Calu3 (cell line): ENCODE measurements around the gene ATP11A. TPM values are rescaled to one million over a fixed set of nuclear protein-coding genes. Genes with fewer than 3 reads are reported as not detected.

Experiments used
- BruUV-seq: library from RNA; stranded (reverse); fragments of 400-500 nt; replicated peaks from 2 replicates; lab custom pipeline; 2021; lab: Mats Ljungman, UMichigan
- CTCF ChIA-PET: fragments of 300-600 bp; sonication (Branson Sonifier 250); formaldehyde crosslinking; loops from one replicate; lab custom pipeline; 2022; ENCODE audit warnings: antibody characterized with exemption; lab: Charles Lee
- DNase-seq: peaks from one replicate; pipeline ENCODE4 v3.0.0; 2022
- H3K27ac Mint-ChIP-seq: one replicate; pipeline ENCODE4 v1.8.0; 2022; ENCODE audit warnings: mixed read lengths; ENCODE audit not compliant: unreplicated experiment
- H3K27me3 Mint-ChIP-seq: one replicate; pipeline ENCODE4 v1.8.0; 2022; ENCODE audit warnings: mixed read lengths; ENCODE audit not compliant: unreplicated experiment
- H3K36me3 Mint-ChIP-seq: one replicate; pipeline ENCODE4 v1.8.0; 2022; ENCODE audit warnings: mild to moderate bottlenecking, moderate library complexity, mixed read lengths; ENCODE audit not compliant: insufficient read depth, unreplicated experiment
- H3K4me1 Mint-ChIP-seq: one replicate; pipeline ENCODE4 v1.8.0; 2022; ENCODE audit warnings: mild to moderate bottlenecking, low read depth, mixed read lengths; ENCODE audit not compliant: unreplicated experiment
- H3K4me3 Mint-ChIP-seq: one replicate; pipeline ENCODE4 v1.8.0; 2022; ENCODE audit warnings: mild to moderate bottlenecking, low read depth, moderate library complexity, mixed read lengths; ENCODE audit not compliant: unreplicated experiment
- H3K9me3 Mint-ChIP-seq: one replicate; pipeline ENCODE4 v1.8.0; 2022; ENCODE audit warnings: low read depth, mixed read lengths; ENCODE audit not compliant: unreplicated experiment
- intact Hi-C: fragments of 100-400 bp; cut with micrococcal nuclease; formaldehyde crosslinking; loops from one replicate; pipeline ENCODE4 v1.10.0; 2022; ENCODE audit not compliant: unreplicated experiment
- total RNA-seq: library from RNA; stranded (reverse); gene quantifications from 2 replicates; pipeline ENCODE4 v1.2.3, GENCODE V29; 2022
- TF ChIP-seq, protein P1 (sequence below): fragments of 200-600 bp; IDR thresholded peaks from one replicate; pipeline ENCODE4 v1.8.0; 2022; ENCODE audit warnings: antibody characterized with exemption; ENCODE audit not compliant: unreplicated experiment

Gene ATP11A
- total RNA-seq, 1 experiment from 2014 or later = 115 TPM

DNA sequence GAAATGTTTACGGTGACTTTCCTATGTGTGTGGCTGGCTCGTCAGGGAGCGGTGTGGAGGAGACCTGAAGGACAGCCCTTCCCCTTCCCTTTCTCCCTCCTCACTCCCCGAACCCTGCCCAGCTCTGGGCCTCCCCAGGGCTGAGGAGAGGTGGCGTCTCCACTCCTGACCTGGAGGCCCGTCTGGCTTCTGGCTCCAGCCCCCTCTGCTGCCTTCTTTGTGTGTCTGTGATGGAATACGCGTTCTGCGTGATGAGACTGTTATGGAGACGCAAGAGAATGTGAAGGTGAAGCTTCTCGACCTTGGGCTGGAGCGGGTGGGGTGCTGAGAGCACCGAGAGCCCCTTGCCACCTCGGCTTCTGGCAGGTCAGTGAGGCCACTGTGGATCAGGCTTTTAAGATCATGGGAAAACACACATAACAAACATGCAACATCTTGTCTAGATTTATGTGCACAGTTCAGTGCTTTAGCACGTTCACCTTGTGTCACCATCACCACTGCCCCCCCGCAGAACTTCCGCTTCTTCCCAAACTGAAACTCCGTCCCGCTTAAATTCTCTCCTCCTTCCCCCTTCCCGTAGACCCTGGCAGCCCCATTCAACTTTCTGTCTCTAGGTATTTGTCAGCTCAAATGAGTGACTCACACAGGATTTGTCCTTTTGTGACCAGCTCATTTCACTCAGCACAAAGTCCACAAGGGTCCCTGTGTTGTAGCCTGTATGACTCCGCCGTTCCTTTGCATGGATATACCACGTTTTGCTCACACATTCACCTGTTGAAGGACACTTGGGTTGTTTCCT is 24.7 kb downstream of the ATP11A start:
- Mint-ChIP-seq H3K36me3 (peaks cover 16% of the 10 kb centered on the region), H3K27me3 (no peaks in the 10 kb centered on the region), H3K4me3 (peak overlapping the region; percentile 27), H3K4me1 (peaks cover 9% of the 10 kb centered on the region), H3K9me3 (no peaks in the 10 kb centered on the region), H3K27ac (no peak overlapping the region)
- CTCF ChIA-PET = interaction anchor here (0.7 kb wide), 1 partner anchor 143 kb away, joined by 3 read pairs; no protein-coding TSS in a partner anchor
- no TSS peak for BruUV-seq
- intact Hi-C loops = no loop called here
- peak; percentile 24 for DNase-seq
- TF ChIP-seq, protein P1, sequence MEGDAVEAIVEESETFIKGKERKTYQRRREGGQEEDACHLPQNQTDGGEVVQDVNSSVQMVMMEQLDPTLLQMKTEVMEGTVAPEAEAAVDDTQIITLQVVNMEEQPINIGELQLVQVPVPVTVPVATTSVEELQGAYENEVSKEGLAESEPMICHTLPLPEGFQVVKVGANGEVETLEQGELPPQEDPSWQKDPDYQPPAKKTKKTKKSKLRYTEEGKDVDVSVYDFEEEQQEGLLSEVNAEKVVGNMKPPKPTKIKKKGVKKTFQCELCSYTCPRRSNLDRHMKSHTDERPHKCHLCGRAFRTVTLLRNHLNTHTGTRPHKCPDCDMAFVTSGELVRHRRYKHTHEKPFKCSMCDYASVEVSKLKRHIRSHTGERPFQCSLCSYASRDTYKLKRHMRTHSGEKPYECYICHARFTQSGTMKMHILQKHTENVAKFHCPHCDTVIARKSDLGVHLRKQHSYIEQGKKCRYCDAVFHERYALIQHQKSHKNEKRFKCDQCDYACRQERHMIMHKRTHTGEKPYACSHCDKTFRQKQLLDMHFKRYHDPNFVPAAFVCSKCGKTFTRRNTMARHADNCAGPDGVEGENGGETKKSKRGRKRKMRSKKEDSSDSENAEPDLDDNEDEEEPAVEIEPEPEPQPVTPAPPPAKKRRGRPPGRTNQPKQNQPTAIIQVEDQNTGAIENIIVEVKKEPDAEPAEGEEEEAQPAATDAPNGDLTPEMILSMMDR = no peak

DNA sequence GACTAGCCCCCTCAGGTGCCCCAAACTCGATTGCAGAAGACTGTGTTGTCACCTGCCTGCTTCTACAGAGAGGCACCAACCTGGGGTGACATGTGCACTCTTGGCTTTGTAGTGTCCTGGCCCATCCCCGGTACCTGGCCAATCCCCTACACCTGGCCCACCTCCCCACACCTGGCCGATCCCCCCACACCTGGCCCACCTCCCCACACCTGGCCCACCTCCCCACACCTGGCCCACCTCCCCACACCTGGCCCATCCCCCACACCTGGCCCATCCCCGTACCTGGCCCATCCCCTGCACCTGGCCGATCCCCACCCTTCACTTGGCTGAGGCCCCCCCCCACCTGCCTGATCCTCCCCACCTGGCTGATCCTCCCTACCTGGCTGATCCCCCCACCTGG is 25.4 kb downstream of the ATP11A start:
- Mint-ChIP-seq H3K9me3 (no peaks in the 10 kb centered on the region), H3K4me3 (peak overlapping the region; percentile 27), H3K27ac (peak overlapping the region; percentile 33), H3K36me3 (peaks cover 16% of the 10 kb centered on the region), H3K4me1 (peaks cover 14% of the 10 kb centered on the region), H3K27me3 (no peaks in the 10 kb centered on the region)
- CTCF ChIA-PET = interaction anchor here (0.7 kb wide), 1 partner anchor 142 kb away, joined by 3 read pairs; no protein-coding TSS in a partner anchor
- intact Hi-C loops = no loop called here
- no TSS peak for BruUV-seq
- DNase-seq = no peak
- TF ChIP-seq, protein P1 = no peak

DNA sequence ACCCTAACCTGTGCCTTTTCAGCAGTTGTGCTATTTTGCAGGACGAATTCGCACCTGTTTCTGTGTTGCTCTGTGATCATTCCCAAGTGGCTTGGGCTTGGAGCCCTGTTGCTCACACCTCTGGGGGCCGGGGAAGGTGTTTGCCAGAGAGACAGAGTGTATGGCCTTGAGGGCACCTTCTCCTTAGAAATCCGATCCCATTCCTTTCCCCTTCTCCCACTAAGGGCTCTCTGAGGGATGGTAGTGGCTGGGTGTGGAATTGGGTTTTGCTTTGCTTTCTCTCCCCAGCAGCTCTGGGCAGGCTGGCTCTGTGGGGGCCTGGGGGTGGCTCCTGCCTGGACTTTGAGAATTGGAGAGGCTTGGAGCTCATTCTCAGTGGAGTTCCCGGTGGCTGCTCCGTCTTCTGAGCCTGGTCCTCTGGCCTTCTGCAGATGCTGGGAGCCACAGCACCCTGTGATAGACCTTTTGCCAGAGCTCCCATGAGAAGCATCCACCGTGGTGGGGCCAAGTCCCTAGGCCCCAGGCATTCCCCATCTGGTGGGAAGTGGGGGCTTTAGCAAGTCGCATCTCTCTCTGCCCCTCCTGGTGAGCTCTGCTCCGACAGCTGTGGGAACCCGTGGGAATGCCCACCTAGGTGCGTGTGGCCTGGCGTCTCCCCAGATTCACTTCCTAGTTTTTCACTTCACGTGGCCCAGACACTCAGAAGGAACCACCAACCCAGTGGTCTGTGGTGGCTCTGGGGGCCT is 26.1 kb downstream of the ATP11A start:
- no TSS peak for BruUV-seq
- intact Hi-C loops = no loop called here
- CTCF ChIA-PET = no interaction called here

DNA sequence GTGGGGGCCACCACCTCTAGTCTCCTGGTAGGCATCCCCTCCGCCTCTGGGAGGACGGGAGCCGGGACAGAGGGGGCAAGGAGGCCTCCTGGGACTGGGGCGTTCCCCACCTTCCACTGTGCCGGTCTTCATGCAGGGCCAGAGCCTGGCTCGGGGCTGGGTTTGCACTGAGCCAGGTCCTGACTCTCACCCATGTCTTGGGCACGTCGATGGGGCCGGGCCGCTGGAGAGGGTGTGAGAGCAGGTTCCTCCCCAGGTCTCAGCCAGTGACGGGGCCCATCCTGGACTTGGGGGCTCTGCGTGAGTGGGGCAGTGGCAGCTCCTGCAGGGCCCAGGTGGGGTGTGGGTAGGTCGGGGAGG is 26.6 kb downstream of the ATP11A start:
- no peak overlapping the region for H3K27ac Mint-ChIP-seq
- no peak overlapping the region for H3K4me3 Mint-ChIP-seq
- H3K36me3 Mint-ChIP-seq = peaks cover 16% of the 10 kb centered on the region
- TF ChIP-seq, protein P1 = no peak
- intact Hi-C loops = no loop called here
- peaks cover 23% of the 10 kb centered on the region for H3K4me1 Mint-ChIP-seq
- no peaks in the 10 kb centered on the region for H3K27me3 Mint-ChIP-seq
- CTCF ChIA-PET = no interaction called here
- no TSS peak for BruUV-seq
- DNase-seq = no peak
- no peaks in the 10 kb centered on the region for H3K9me3 Mint-ChIP-seq

More for the DNA sequence above, 26.1 kb downstream of the ATP11A start:
- H3K36me3 Mint-ChIP-seq = peaks cover 16% of the 10 kb centered on the region
- DNase-seq = no peak
- no peaks in the 10 kb centered on the region for H3K27me3 Mint-ChIP-seq
- peak overlapping the region; percentile 33 for H3K27ac Mint-ChIP-seq
- H3K4me1 Mint-ChIP-seq = peaks cover 17% of the 10 kb centered on the region
- TF ChIP-seq, protein P1 = no peak
- no peaks in the 10 kb centered on the region for H3K9me3 Mint-ChIP-seq
- no peak overlapping the region for H3K4me3 Mint-ChIP-seq
